Measurements from ENCODE around the gene NUAK2. TPM values are rescaled to one million over a fixed set of nuclear protein-coding genes. Genes with fewer than 3 reads are reported as not detected.

The NUAK2 gene
- total RNA-seq, 1 donor from 2014 or later = 140 TPM

GRCh38 chr1:205273551-205273982 is 48.0 kb downstream of the NUAK2 start:
- Histone ChIP-seq H3K4me3 (ENCODE audit: low read depth, low read length) (no peak overlapping the region), H3K27me3 (ENCODE audit: control insufficient read depth, insufficient read depth, low read length) (no peaks in the 10 kb centered on the region), H3K36me3 (ENCODE audit: control insufficient read depth, insufficient read depth, low read length) (no peaks in the 10 kb centered on the region)
- no peak for DNase-seq (ENCODE audit: low read depth)
- TF ChIP-seq CTCF (IDR thresholded peaks at IDR 0.05; ENCODE audit: insufficient read depth, low read length, poor library complexity, severe bottlenecking) = peak; percentile 97

GRCh38 chr1:205272536-205272935 is 49.0 kb downstream of the NUAK2 start:
- H3K4me3 ChIP-seq (ENCODE audit: low read depth, low read length) = no peak overlapping the region
- DNase-seq (ENCODE audit: low read depth) = no peak
- no peak for TF ChIP-seq CTCF (IDR thresholded peaks at IDR 0.05; ENCODE audit: insufficient read depth, low read length, poor library complexity, severe bottlenecking)
- no peaks in the 10 kb centered on the region for H3K27me3 ChIP-seq (ENCODE audit: control insufficient read depth, insufficient read depth, low read length)
- H3K36me3 ChIP-seq (ENCODE audit: control insufficient read depth, insufficient read depth, low read length) = no peaks in the 10 kb centered on the region

DNA sequence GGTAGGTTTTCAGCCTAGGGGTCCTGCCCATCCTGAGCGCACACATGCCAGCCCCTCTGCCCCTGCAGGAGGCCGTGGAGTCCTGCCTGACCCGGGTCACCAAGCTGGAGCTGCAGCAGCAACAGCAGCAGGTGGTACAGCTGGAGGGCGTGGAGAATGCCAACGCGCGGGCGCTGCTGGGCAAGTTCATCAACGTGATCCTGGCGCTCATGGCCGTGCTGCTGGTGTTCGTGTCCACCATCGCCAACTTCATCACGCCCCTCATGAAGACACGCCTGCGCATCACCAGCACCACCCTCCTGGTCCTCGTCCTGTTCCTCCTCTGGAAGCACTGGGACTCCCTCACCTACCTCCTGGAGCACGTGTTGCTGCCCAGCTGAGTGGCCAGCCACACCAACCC is 49.8 kb downstream of the NUAK2 start:
- H3K4me3 ChIP-seq (ENCODE audit: low read depth, low read length) = no peak overlapping the region
- DNase-seq (ENCODE audit: low read depth) = no peak
- TF ChIP-seq CTCF (IDR thresholded peaks at IDR 0.05; ENCODE audit: insufficient read depth, low read length, poor library complexity, severe bottlenecking) = no peak
- no peaks in the 10 kb centered on the region for H3K27me3 ChIP-seq (ENCODE audit: control insufficient read depth, insufficient read depth, low read length)
- no peaks in the 10 kb centered on the region for H3K36me3 ChIP-seq (ENCODE audit: control insufficient read depth, insufficient read depth, low read length)

- TF ChIP-seq CTCF (IDR thresholded peaks at IDR 0.05; ENCODE audit: insufficient read depth, low read length, poor library complexity, severe bottlenecking) = peak; percentile 13
- no peak for DNase-seq (ENCODE audit: low read depth)
- H3K27me3 ChIP-seq (ENCODE audit: control insufficient read depth, insufficient read depth, low read length) = no peaks in the 10 kb centered on the region
- no peaks in the 10 kb centered on the region for H3K36me3 ChIP-seq (ENCODE audit: control insufficient read depth, insufficient read depth, low read length)
- no peak overlapping the region for H3K4me3 ChIP-seq (ENCODE audit: low read depth, low read length)
These were observed 50.3 kb downstream of the NUAK2 start for GRCh38 chr1:205271277-205271676.

DNA sequence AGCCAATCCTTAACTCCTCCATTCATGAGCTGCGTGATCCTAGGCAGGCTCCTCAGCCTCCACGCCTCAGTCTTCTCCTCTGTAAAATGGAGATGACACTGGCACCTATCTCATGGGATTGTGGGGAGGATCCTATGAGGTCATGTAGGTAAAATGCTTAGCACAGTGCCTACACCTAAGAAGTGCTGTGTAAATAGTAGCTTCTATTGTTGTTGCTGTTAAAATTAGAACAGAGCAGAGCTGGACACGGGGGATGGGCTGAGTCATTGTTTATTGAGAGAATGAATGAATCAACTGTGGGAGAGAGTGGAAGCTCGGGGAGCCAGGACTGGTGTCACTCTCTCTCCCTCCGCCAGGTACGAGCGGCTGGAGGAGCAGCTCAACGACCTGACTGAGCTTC is 50.8 kb downstream of the NUAK2 start:
- no peak for DNase-seq (ENCODE audit: low read depth)
- TF ChIP-seq CTCF (IDR thresholded peaks at IDR 0.05; ENCODE audit: insufficient read depth, low read length, poor library complexity, severe bottlenecking) = no peak
- H3K4me3 ChIP-seq (ENCODE audit: low read depth, low read length) = no peak overlapping the region
- no peaks in the 10 kb centered on the region for H3K36me3 ChIP-seq (ENCODE audit: control insufficient read depth, insufficient read depth, low read length)
- H3K27me3 ChIP-seq (ENCODE audit: control insufficient read depth, insufficient read depth, low read length) = no peaks in the 10 kb centered on the region

- no peak for DNase-seq (ENCODE audit: low read depth)
- Histone ChIP-seq H3K36me3 (ENCODE audit: control insufficient read depth, insufficient read depth, low read length) (no peaks in the 10 kb centered on the region), H3K4me3 (ENCODE audit: low read depth, low read length) (no peak overlapping the region), H3K27me3 (ENCODE audit: control insufficient read depth, insufficient read depth, low read length) (no peaks in the 10 kb centered on the region)
- TF ChIP-seq CTCF (IDR thresholded peaks at IDR 0.05; ENCODE audit: insufficient read depth, low read length, poor library complexity, severe bottlenecking) = no peak
These were observed 51.3 kb downstream of the NUAK2 start for GRCh38 chr1:205270271-205270670.

Measured in kidney epithelial cell (primary cell).